ENCODE measurements around the gene TERT.

GRCh38 chr5:1203968-1204692 lies 90.7 kb downstream of the TERT start:
- TF ChIP-seq CTCF (IDR thresholded peaks at IDR 0.05), result peak in 1 of 7 experiments; percentile 0
- no peak for TF ChIP-seq POLR2AphosphoS5 (IDR thresholded peaks at IDR 0.05)
- TF ChIP-seq EP300 (IDR thresholded peaks at IDR 0.05), result no peak

All from stomach (tissue), 4 donors.